ENCODE data around the gene TINCR. TPM values are rescaled to one million over a fixed set of nuclear protein-coding genes. Genes with fewer than 3 reads are reported as not detected.

The TINCR gene
- total and polyA plus RNA-seq, 10 donors: 0.05 to 0.73 (median 0.26) TPM; not detected in 2

- no peak overlapping the region for H3K4me3 ChIP-seq
- no peaks in the 10 kb centered on the region for H3K4me1 ChIP-seq
- 58 to 69% (median 61%) methylated on average over 16 to 19 of the region's 19 CpGs for WGBS, 5 donors
- H3K27ac ChIP-seq: no peak overlapping the region
- no peaks in the 10 kb centered on the region for H3K36me3 ChIP-seq
- TF ChIP-seq CTCF (IDR thresholded peaks at IDR 0.05 in 8 of 11, conservative IDR thresholded peaks at IDR 0.05 in 3 of 11): no peak
- no peak for TF ChIP-seq POLR2AphosphoS5 (IDR thresholded peaks at IDR 0.05)
- TF ChIP-seq POLR2A (IDR thresholded peaks at IDR 0.05): no peak
- peaks cover 0 to 94% (median 8%) of the 10 kb centered on the region in 7 donors for H3K27me3 ChIP-seq (replicated peaks in 1 of 7)
- intact Hi-C loops (cut with DNase I; ENCODE audit: low total_unique reads): no loop called here
- peaks cover 0 to 20% (median 14%) of the 10 kb centered on the region in 8 donors for H3K9me3 ChIP-seq
- no peak for DNase-seq
These were observed 7.6 kb downstream of the TINCR start for GRCh38 chr19:5560156-5560555.

- intact Hi-C loops (cut with DNase I; ENCODE audit: low total_unique reads): no loop called here
- TF ChIP-seq CTCF (IDR thresholded peaks at IDR 0.05 in 8 of 11, conservative IDR thresholded peaks at IDR 0.05 in 3 of 11): no peak
- no peak for TF ChIP-seq POLR2A (IDR thresholded peaks at IDR 0.05)
- TF ChIP-seq POLR2AphosphoS5 (IDR thresholded peaks at IDR 0.05): no peak
- no peak for DNase-seq
- H3K9me3 ChIP-seq: peaks cover 0 to 20% (median 14%) of the 10 kb centered on the region in 8 donors
- no peaks in the 10 kb centered on the region for H3K36me3 ChIP-seq
- no peaks in the 10 kb centered on the region for H3K4me1 ChIP-seq
- H3K27me3 ChIP-seq (replicated peaks in 1 of 7): peaks cover 0 to 90% (median 8%) of the 10 kb centered on the region in 7 donors
- WGBS, 5 donors: 41 to 62% (median 49%) methylated on average over 2 to 3 of the region's 3 CpGs
- no peak overlapping the region for H3K4me3 ChIP-seq
- no peak overlapping the region for H3K27ac ChIP-seq
These were observed 8.0 kb downstream of the TINCR start for GRCh38 chr19:5559804-5560133.

GRCh38 chr19:5558101-5558621 is 9.6 kb downstream of the TINCR start:
- H3K9me3 ChIP-seq: peaks cover 0 to 20% (median 14%) of the 10 kb centered on the region in 8 donors
- no peak for DNase-seq
- TF ChIP-seq CTCF (IDR thresholded peaks at IDR 0.05 in 8 of 11, conservative IDR thresholded peaks at IDR 0.05 in 3 of 11) (no peak), POLR2AphosphoS5 (IDR thresholded peaks at IDR 0.05) (no peak), POLR2A (IDR thresholded peaks at IDR 0.05) (no peak)
- no peaks in the 10 kb centered on the region for H3K4me1 ChIP-seq
- H3K4me3 ChIP-seq: no peak overlapping the region
- H3K36me3 ChIP-seq: no peaks in the 10 kb centered on the region
- intact Hi-C loops (cut with DNase I; ENCODE audit: low total_unique reads): no loop called here
- 81 to 87% (median 83%) methylated on average over 2 of the region's 2 CpGs for WGBS, 5 donors
- peaks cover 0 to 74% (median 8%) of the 10 kb centered on the region in 7 donors for H3K27me3 ChIP-seq (replicated peaks in 1 of 7)
- H3K27ac ChIP-seq: no peak overlapping the region

- intact Hi-C loops (cut with DNase I; ENCODE audit: low total_unique reads): no loop called here
- H3K4me1 ChIP-seq: no peaks in the 10 kb centered on the region
- peaks cover 0 to 17% (median 14%) of the 10 kb centered on the region in 8 donors for H3K9me3 ChIP-seq
- WGBS, 5 donors: 35 to 68% (median 63%) methylated on average over 9 to 13 of the region's 13 CpGs
- H3K36me3 ChIP-seq: no peaks in the 10 kb centered on the region
- no peak for TF ChIP-seq POLR2AphosphoS5 (IDR thresholded peaks at IDR 0.05)
- no peak for TF ChIP-seq CTCF (IDR thresholded peaks at IDR 0.05 in 8 of 11, conservative IDR thresholded peaks at IDR 0.05 in 3 of 11)
- no peak for TF ChIP-seq POLR2A (IDR thresholded peaks at IDR 0.05)
- H3K4me3 ChIP-seq: no peak overlapping the region
- H3K27me3 ChIP-seq (replicated peaks in 1 of 7): peaks cover 0 to 70% (median 5%) of the 10 kb centered on the region in 7 donors
- DNase-seq: no peak
- no peak overlapping the region for H3K27ac ChIP-seq
These were observed 10.1 kb downstream of the TINCR start for GRCh38 chr19:5557691-5558090.
